HL-60 (cell line): ENCODE measurements around the gene IGLON5.

ENCODE experiments used
- DNase-seq, 2 experiments: peaks; one replicate each; pipeline ENCODE4 v3.0.0-alpha.2; 2010 to 2020; ENCODE audit warnings: low read depth in 1 of 2, low spot score in 1 of 2
- H3K27ac ChIP-seq: fragments of 250-450 bp; sonication (Bioruptor Pico); replicated peaks from 2 replicates; pipeline ENCODE4 v1.5.1; 2020; ENCODE audit warnings: mild to moderate bottlenecking, moderate library complexity
- H3K27me3 ChIP-seq: fragments of 250-450 bp; sonication (Bioruptor Pico); 2 replicates; pipeline ENCODE4 v1.5.1; 2021; ENCODE audit warnings: mild to moderate bottlenecking, moderate library complexity; ENCODE audit not compliant: insufficient read depth, poor library complexity, severe bottlenecking
- H3K4me3 ChIP-seq: replicated peaks from 2 replicates; pipeline ENCODE4 v1.5.1; 2011; ENCODE audit warnings: mild to moderate bottlenecking, control low read depth, low read length; ENCODE audit not compliant: insufficient read depth
- GABPA ChIP-seq: IDR thresholded peaks from 2 replicates; pipeline ENCODE4 v1.6.1; 2012; ENCODE audit warnings: low read depth
- POLR2AphosphoS5 ChIP-seq: IDR thresholded peaks from 2 replicates; pipeline ENCODE4 v1.6.1; 2012; ENCODE audit warnings: low read depth
- SPI1 ChIP-seq: IDR thresholded peaks from 2 replicates; pipeline ENCODE4 v1.6.1; 2012; ENCODE audit warnings: low read depth, mild to moderate bottlenecking, borderline replicate concordance
- long read RNA-seq: library from polyadenylated mRNA; unstranded; transcript quantifications from one replicate; pipeline ENCODE4 v2.0.0, GENCODE V29; 2020
- TF ChIP-seq, protein P1 (sequence below): IDR thresholded peaks from one replicate; pipeline ENCODE4 v1.5.1; 2011; ENCODE audit warnings: low read length, control low read depth, inconsistent platforms; ENCODE audit not compliant: insufficient read depth
- TF ChIP-seq, protein P2 (sequence below): IDR thresholded peaks from 2 replicates; pipeline ENCODE4 v1.6.1; 2012; ENCODE audit warnings: low read depth; ENCODE audit not compliant: insufficient replicate concordance

The IGLON5 gene
- long read RNA-seq: 0 reads

GRCh38 chr19:51311351-51312257 is at the start of gene IGLON5:
IGLON5 (plus strand) TSS chr19:51311644; CDS start chr19:51311848, 204 bp downstream.
- H3K4me3 ChIP-seq: no peak within 1 kb of the TSS
- no peak for DNase-seq
- H3K27ac ChIP-seq: no peak within 1 kb of the TSS
- no peaks in the 10 kb centered on the region for H3K27me3 ChIP-seq
- TF ChIP-seq, protein P1, sequence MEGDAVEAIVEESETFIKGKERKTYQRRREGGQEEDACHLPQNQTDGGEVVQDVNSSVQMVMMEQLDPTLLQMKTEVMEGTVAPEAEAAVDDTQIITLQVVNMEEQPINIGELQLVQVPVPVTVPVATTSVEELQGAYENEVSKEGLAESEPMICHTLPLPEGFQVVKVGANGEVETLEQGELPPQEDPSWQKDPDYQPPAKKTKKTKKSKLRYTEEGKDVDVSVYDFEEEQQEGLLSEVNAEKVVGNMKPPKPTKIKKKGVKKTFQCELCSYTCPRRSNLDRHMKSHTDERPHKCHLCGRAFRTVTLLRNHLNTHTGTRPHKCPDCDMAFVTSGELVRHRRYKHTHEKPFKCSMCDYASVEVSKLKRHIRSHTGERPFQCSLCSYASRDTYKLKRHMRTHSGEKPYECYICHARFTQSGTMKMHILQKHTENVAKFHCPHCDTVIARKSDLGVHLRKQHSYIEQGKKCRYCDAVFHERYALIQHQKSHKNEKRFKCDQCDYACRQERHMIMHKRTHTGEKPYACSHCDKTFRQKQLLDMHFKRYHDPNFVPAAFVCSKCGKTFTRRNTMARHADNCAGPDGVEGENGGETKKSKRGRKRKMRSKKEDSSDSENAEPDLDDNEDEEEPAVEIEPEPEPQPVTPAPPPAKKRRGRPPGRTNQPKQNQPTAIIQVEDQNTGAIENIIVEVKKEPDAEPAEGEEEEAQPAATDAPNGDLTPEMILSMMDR: no peak
- no peak for TF ChIP-seq GABPA
- TF ChIP-seq, protein P2, sequence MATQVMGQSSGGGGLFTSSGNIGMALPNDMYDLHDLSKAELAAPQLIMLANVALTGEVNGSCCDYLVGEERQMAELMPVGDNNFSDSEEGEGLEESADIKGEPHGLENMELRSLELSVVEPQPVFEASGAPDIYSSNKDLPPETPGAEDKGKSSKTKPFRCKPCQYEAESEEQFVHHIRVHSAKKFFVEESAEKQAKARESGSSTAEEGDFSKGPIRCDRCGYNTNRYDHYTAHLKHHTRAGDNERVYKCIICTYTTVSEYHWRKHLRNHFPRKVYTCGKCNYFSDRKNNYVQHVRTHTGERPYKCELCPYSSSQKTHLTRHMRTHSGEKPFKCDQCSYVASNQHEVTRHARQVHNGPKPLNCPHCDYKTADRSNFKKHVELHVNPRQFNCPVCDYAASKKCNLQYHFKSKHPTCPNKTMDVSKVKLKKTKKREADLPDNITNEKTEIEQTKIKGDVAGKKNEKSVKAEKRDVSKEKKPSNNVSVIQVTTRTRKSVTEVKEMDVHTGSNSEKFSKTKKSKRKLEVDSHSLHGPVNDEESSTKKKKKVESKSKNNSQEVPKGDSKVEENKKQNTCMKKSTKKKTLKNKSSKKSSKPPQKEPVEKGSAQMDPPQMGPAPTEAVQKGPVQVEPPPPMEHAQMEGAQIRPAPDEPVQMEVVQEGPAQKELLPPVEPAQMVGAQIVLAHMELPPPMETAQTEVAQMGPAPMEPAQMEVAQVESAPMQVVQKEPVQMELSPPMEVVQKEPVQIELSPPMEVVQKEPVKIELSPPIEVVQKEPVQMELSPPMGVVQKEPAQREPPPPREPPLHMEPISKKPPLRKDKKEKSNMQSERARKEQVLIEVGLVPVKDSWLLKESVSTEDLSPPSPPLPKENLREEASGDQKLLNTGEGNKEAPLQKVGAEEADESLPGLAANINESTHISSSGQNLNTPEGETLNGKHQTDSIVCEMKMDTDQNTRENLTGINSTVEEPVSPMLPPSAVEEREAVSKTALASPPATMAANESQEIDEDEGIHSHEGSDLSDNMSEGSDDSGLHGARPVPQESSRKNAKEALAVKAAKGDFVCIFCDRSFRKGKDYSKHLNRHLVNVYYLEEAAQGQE: no peak
- no peak for TF ChIP-seq POLR2AphosphoS5
- TF ChIP-seq SPI1: no peak

DNA sequence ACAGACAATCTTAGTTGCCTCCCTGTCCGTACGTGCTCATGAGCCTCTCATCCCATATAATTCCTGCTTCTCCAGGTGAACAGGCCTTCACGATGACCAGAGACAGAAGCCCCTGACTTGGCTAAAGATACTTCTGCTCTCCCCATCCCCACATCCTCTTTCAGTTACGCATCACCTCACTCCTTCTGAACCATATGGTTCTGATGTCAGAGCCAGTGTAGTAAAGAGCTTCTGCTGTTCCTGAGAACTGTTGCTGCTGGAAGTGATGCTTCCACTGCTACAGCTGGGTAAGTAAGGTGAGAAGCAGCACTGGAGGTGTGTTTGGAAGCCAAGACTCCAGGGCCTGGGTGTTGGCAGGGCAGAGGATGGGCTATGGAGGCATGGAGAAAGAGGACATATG is 47.6 kb upstream of the IGLON5 start:
- no peak for DNase-seq
- Histone ChIP-seq H3K4me3 (no peak overlapping the region), H3K27me3 (peaks cover 3% of the 10 kb centered on the region), H3K27ac (no peak overlapping the region)
- TF ChIP-seq SPI1 (no peak), POLR2AphosphoS5 (no peak), GABPA (no peak)
- TF ChIP-seq, protein P1: no peak
- TF ChIP-seq, protein P2: no peak

- Histone ChIP-seq H3K27ac (no peak overlapping the region), H3K4me3 (no peak overlapping the region), H3K27me3 (no peaks in the 10 kb centered on the region)
- no peak for DNase-seq
- TF ChIP-seq, protein P1: no peak
- TF ChIP-seq POLR2AphosphoS5 (no peak), GABPA (no peak), SPI1 (no peak)
- TF ChIP-seq, protein P2: no peak
Measured at GRCh38 chr19:51271067-51271466, 40.4 kb upstream of the IGLON5 start.
